K562 (cell line): ENCODE measurements around the gene ABHD16A. TPM values are rescaled to one million over a fixed set of nuclear protein-coding genes. Genes with fewer than 3 reads are reported as not detected.
A peak's percentile ranks its signal among the peaks of the same experiment; 100 is the strongest.

Experiments
- CEBPG ChIP-seq, 3 experiments: fragments of 200-800 bp in 1 of 3; sonication (Bioruptor generic) in 1 of 3; sonication (generic) in 1 of 3; formaldehyde crosslinking in 1 of 3; IDR thresholded peaks in 2 of 3; conservative IDR thresholded peaks in 1 of 3; 2 replicates each; pipeline versions ENCODE4 v1.6.1 to v1.8.0; 2016 to 2022; ENCODE audit warnings: missing compliant biosample characterization in 2 of 3, missing genetic modification characterization in 2 of 3, mild to moderate bottlenecking in 1 of 3, missing genetic modification reagents in 1 of 3
- ESRRA ChIP-seq: fragments of 450-650 bp; IDR thresholded peaks from 2 replicates; pipeline ENCODE4 v1.6.1; 2014; ENCODE audit warnings: low read depth, mild to moderate bottlenecking, moderate library complexity, borderline replicate concordance
- FIP1L1 ChIP-seq: fragments of 200-400 bp; formaldehyde crosslinking; IDR thresholded peaks from 2 replicates; pipeline ENCODE4 v1.6.1; 2018; ENCODE audit warnings: mild to moderate bottlenecking, low read depth, low read length; ENCODE audit not compliant: poor library complexity, severe bottlenecking
- FOXO4 ChIP-seq: fragments of 450-650 bp; formaldehyde crosslinking; IDR thresholded peaks from 2 replicates; pipeline ENCODE4 v1.4.0; 2020; ENCODE audit warnings: mild to moderate bottlenecking, moderate library complexity
- FUS ChIP-seq: fragments of 200-400 bp; formaldehyde crosslinking; optimal IDR thresholded peaks from 2 replicates; pipeline ENCODE3; 2017; ENCODE audit warnings: low read depth, low read length
- HINFP ChIP-seq: fragments of 450-650 bp; conservative IDR thresholded peaks from 2 replicates; pipeline ENCODE4 v1.6.1; 2016; ENCODE audit warnings: missing genetic modification characterization, low read depth, mild to moderate bottlenecking, control low read depth, missing compliant biosample characterization
- RBBP5 ChIP-seq: fragments of 200-600 bp; sonication (generic); IDR thresholded peaks from 2 replicates; pipeline ENCODE4 v1.6.1; 2012; ENCODE audit warnings: borderline replicate concordance, mild to moderate bottlenecking, low read length, control low read depth, inconsistent platforms; ENCODE audit not compliant: insufficient read depth, poor library complexity, severe bottlenecking
- SMARCE1 ChIP-seq: fragments of 450-650 bp; IDR thresholded peaks from 2 replicates; pipeline ENCODE4 v1.7.1; 2016; ENCODE audit warnings: mild to moderate bottlenecking
- TAF7 ChIP-seq: fragments of 450-650 bp; IDR thresholded peaks from 2 replicates; pipeline ENCODE4 v1.6.1; 2016; ENCODE audit warnings: missing genetic modification characterization, missing compliant biosample characterization
- TOE1 ChIP-seq, 2 experiments: fragments of 450-650 bp in 1 of 2; sonication (generic) in 1 of 2; formaldehyde crosslinking in 1 of 2; IDR thresholded peaks; 2 replicates each; pipeline versions ENCODE4 v1.7.1 to v1.8.0; 2016 to 2022; ENCODE audit warnings: borderline replicate concordance in 2 of 2, mild to moderate bottlenecking in 2 of 2, antibody characterized with exemption in 1 of 2, inconsistent platforms in 1 of 2, low read depth in 1 of 2, missing genetic modification reagents in 1 of 2, moderate library complexity in 1 of 2
- ZBTB33 ChIP-seq: sonication (generic); formaldehyde crosslinking; IDR thresholded peaks from 2 replicates; pipeline ENCODE4 v1.8.1; 2023; ENCODE audit warnings: mild to moderate bottlenecking, missing genetic modification reagents
- ZNF76 ChIP-seq: fragments of 250-450 bp; sonication (Bioruptor Pico); IDR thresholded peaks from 2 replicates; pipeline ENCODE4 v1.4.0; 2020; ENCODE audit warnings: mild to moderate bottlenecking, moderate library complexity, borderline replicate concordance
- polyA plus RNA-seq, 8 experiments: library from polyadenylated mRNA; depleted of rRNA in 4 of 8; stranded (reverse) in 5 of 8; unstranded in 3 of 8; fragments of >200 nt; fragmentation: Nextera tagmentation in 2 of 8; fragmentation: Illumina TruSeq in 1 of 8; extraction: Ambion mirVana in 2 of 8; extraction: Trizol in 1 of 8; gene quantifications; 2 replicates each; pipeline versions ENCODE4 v1.2.1 to v1.2.3, GENCODE V29; 2011 to 2014; ENCODE audit warnings: inconsistent platforms in 1 of 8, missing spikeins in 1 of 8
- total RNA-seq, 7 experiments: library from RNA; depleted of rRNA in 6 of 7; stranded (reverse); fragments of >200 nt in 6 of 7; fragmentation: Illumina TruSeq in 2 of 7; extraction: Trizol in 2 of 7; gene quantifications; 2 replicates each; pipeline versions ENCODE4 v1.2.1 to v1.2.3, GENCODE V29; 2011 to 2021; ENCODE audit warnings: low replicate concordance in 1 of 7
- TF ChIP-seq, protein P1 (sequence below): sonication (generic); formaldehyde crosslinking; IDR thresholded peaks from 2 replicates; pipeline ENCODE4 v1.8.0; 2023; ENCODE audit warnings: mild to moderate bottlenecking, missing genetic modification reagents
- TF ChIP-seq, protein P2 (sequence below): sonication (generic); formaldehyde crosslinking; IDR thresholded peaks from 2 replicates; pipeline ENCODE4 v1.8.0; 2022; ENCODE audit warnings: missing genetic modification reagents, mild to moderate bottlenecking, borderline replicate concordance

ABHD16A gene
- total and polyA plus RNA-seq, 9 of the 15 experiments (the other 6 are each of a cell fraction or from before 2014, with no cell fraction given) = 25.8 to 120 (median 81.6) TPM

DNA sequence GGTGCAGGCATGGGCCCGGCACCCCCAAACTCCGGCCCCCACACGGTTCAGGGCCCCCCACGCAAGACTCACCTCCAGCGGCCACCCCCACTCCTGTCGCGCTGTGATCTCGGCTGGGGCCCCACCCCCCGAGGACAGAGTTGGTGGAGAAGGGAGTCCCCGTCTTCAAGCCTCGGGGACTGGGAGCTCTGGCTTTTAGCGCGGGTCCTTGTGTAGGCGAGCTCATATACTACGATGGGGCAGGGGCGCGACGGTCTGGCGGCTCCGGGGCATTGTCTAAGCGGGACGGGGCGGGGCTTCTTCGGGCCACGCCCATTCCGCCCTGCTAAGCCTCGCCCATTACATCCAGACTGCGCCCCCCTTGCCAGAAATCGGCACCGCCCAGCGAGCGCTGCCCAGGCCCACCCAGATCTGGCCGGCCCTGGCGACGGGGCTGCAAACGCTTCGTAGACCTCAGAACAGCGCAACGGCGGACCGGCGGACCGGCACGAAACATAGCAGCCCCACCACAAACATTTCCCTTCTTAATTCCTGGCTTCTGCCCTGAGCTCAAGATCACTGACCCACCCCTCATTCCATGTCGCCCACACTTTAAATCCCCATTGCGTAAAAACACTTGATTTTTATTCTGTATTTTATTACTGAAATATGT is 27.0 kb upstream of the ABHD16A start (continued):
- peak; percentile 39; the same call in 1 of the 2 replicates for TF ChIP-seq TAF7 (tag)
- TF ChIP-seq SMARCE1 = no peak
- TF ChIP-seq, protein P1, sequence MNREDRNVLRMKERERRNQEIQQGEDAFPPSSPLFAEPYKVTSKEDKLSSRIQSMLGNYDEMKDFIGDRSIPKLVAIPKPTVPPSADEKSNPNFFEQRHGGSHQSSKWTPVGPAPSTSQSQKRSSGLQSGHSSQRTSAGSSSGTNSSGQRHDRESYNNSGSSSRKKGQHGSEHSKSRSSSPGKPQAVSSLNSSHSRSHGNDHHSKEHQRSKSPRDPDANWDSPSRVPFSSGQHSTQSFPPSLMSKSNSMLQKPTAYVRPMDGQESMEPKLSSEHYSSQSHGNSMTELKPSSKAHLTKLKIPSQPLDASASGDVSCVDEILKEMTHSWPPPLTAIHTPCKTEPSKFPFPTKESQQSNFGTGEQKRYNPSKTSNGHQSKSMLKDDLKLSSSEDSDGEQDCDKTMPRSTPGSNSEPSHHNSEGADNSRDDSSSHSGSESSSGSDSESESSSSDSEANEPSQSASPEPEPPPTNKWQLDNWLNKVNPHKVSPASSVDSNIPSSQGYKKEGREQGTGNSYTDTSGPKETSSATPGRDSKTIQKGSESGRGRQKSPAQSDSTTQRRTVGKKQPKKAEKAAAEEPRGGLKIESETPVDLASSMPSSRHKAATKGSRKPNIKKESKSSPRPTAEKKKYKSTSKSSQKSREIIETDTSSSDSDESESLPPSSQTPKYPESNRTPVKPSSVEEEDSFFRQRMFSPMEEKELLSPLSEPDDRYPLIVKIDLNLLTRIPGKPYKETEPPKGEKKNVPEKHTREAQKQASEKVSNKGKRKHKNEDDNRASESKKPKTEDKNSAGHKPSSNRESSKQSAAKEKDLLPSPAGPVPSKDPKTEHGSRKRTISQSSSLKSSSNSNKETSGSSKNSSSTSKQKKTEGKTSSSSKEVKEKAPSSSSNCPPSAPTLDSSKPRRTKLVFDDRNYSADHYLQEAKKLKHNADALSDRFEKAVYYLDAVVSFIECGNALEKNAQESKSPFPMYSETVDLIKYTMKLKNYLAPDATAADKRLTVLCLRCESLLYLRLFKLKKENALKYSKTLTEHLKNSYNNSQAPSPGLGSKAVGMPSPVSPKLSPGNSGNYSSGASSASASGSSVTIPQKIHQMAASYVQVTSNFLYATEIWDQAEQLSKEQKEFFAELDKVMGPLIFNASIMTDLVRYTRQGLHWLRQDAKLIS = no peak
- no peak for TF ChIP-seq ESRRA
- TF ChIP-seq HINFP = peak; percentile 68
- TF ChIP-seq CEBPG (CRISPR knock-in tag; IDR thresholded peaks at IDR 0.05) = 0 out of 2 replicates have a peak, but pooled peaks have one; percentile 54
- TF ChIP-seq CEBPG (tag; conservative IDR thresholded peaks at IDR 0.05 in 1 of 2, IDR thresholded peaks at IDR 0.05 in 1 of 2) = no peak
- TF ChIP-seq, protein P2, sequence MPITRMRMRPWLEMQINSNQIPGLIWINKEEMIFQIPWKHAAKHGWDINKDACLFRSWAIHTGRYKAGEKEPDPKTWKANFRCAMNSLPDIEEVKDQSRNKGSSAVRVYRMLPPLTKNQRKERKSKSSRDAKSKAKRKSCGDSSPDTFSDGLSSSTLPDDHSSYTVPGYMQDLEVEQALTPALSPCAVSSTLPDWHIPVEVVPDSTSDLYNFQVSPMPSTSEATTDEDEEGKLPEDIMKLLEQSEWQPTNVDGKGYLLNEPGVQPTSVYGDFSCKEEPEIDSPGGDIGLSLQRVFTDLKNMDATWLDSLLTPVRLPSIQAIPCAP (CRISPR knock-in tag) = peak; percentile 72; the same call in 1 of the 2 replicates
- TF ChIP-seq RBBP5 = peak; percentile 22
- peak; percentile 98 for TF ChIP-seq FIP1L1
- peak; percentile 67 for TF ChIP-seq FUS
- no peak for TF ChIP-seq TOE1 (IDR thresholded peaks at IDR 0.05; ENCODE audit: borderline replicate concordance)
- peak; percentile 11 for TF ChIP-seq TOE1 (CRISPR knock-in tag; IDR thresholded peaks at IDR 0.05; ENCODE audit: borderline replicate concordance, low read depth)
- TF ChIP-seq ZNF76 (CRISPR knock-in tag) = peak; percentile 65; the same call in 1 of the 2 replicates
- TF ChIP-seq ZBTB33 (CRISPR knock-in tag) = peak; percentile 79; the same call in 1 of the 2 replicates
- TF ChIP-seq FOXO4 (CRISPR knock-in tag) = peak; percentile 98
